SK-N-SH treated with all-trans-retinoic acid at 6 μM for 48 hours (cell line): ENCODE data around the gene JMJD8.

Experiments used
- ATAC-seq: fragments of 200-7000 bp; cut with Tn5 transposase; 3 replicates; pipeline ENCODE4 v1.9.1; 2020; ENCODE audit warnings: mild to moderate bottlenecking, moderate library complexity
- ARNTL ChIP-seq: fragments of 450-650 bp; formaldehyde crosslinking; IDR thresholded peaks from 2 replicates; pipeline ENCODE4 v1.5.0; 2020; ENCODE audit warnings: low read depth, mild to moderate bottlenecking, moderate library complexity, borderline replicate concordance
- BACH2 ChIP-seq: fragments of 250-450 bp; sonication (Bioruptor Pico); IDR thresholded peaks from 2 replicates; pipeline ENCODE4 v1.9.0; 2021; ENCODE audit warnings: mild to moderate bottlenecking, borderline replicate concordance
- ESRRG ChIP-seq: fragments of 250-450 bp; sonication (Bioruptor Pico); IDR thresholded peaks from 2 replicates; pipeline ENCODE4 v1.6.1; 2021; ENCODE audit warnings: mild to moderate bottlenecking
- GLIS3 ChIP-seq: fragments of 250-450 bp; sonication (Bioruptor Pico); IDR thresholded peaks from 2 replicates; pipeline ENCODE4 v1.5.0; 2020; ENCODE audit warnings: mild to moderate bottlenecking, moderate library complexity
- ISL1 ChIP-seq: fragments of 250-450 bp; sonication (Bioruptor Pico); IDR thresholded peaks from 2 replicates; pipeline ENCODE4 v2.1.2; 2022; ENCODE audit warnings: mild to moderate bottlenecking, moderate library complexity
- OSR1 ChIP-seq: fragments of 250-450 bp; sonication (Bioruptor Pico); IDR thresholded peaks from 2 replicates; pipeline ENCODE4 v1.8.0; 2022; ENCODE audit warnings: moderate library complexity, mild to moderate bottlenecking, inconsistent platforms
- PATZ1 ChIP-seq: fragments of 250-450 bp; sonication (Bioruptor Pico); IDR thresholded peaks from 2 replicates; pipeline ENCODE4 v1.8.0; 2020; ENCODE audit warnings: mild to moderate bottlenecking, moderate library complexity, borderline replicate concordance
- PPARA ChIP-seq: fragments of 250-450 bp; sonication (Bioruptor Pico); IDR thresholded peaks from 2 replicates; pipeline ENCODE4 v1.5.0; 2020; ENCODE audit warnings: mild to moderate bottlenecking, borderline replicate concordance
- RARB ChIP-seq: fragments of 250-450 bp; sonication (Bioruptor Pico); IDR thresholded peaks from 2 replicates; pipeline ENCODE4 v1.8.0; 2021; ENCODE audit warnings: mild to moderate bottlenecking, moderate library complexity
- SNAI2 ChIP-seq: fragments of 250-450 bp; sonication (Bioruptor Pico); IDR thresholded peaks from 2 replicates; pipeline ENCODE4 v1.5.0; 2020; ENCODE audit warnings: mild to moderate bottlenecking, moderate library complexity
- TCF4 ChIP-seq: fragments of 250-450 bp; sonication (Bioruptor Pico); IDR thresholded peaks from 2 replicates; pipeline ENCODE4 v1.8.0; 2021; ENCODE audit warnings: mild to moderate bottlenecking, moderate library complexity, borderline replicate concordance
- TOX ChIP-seq: fragments of 250-450 bp; sonication (Bioruptor Pico); IDR thresholded peaks from 2 replicates; pipeline ENCODE4 v1.8.0; 2021; ENCODE audit warnings: mild to moderate bottlenecking, moderate library complexity, borderline replicate concordance
- ZC3H10 ChIP-seq: fragments of 250-450 bp; sonication (Bioruptor Pico); IDR thresholded peaks from 2 replicates; pipeline ENCODE4 v1.5.1; 2021; ENCODE audit warnings: mild to moderate bottlenecking, moderate library complexity
- ZFP3 ChIP-seq: fragments of 250-450 bp; sonication (Bioruptor Pico); IDR thresholded peaks from 2 replicates; pipeline ENCODE4 v1.5.0; 2020; ENCODE audit warnings: mild to moderate bottlenecking, moderate library complexity
- ZFP30 ChIP-seq: fragments of 450-650 bp; formaldehyde crosslinking; IDR thresholded peaks from 2 replicates; pipeline ENCODE4 v1.5.0; 2022; ENCODE audit warnings: mild to moderate bottlenecking, moderate library complexity
- ZNF565 ChIP-seq: fragments of 450-650 bp; formaldehyde crosslinking; conservative IDR thresholded peaks from 2 replicates; pipeline ENCODE4 v1.5.0; 2020; ENCODE audit warnings: low read depth, mild to moderate bottlenecking, moderate library complexity
- ZNF70 ChIP-seq: fragments of 450-650 bp; formaldehyde crosslinking; IDR thresholded peaks from 2 replicates; pipeline ENCODE4 v1.5.0; 2020; ENCODE audit warnings: mild to moderate bottlenecking, moderate library complexity
- ZNF8 ChIP-seq: fragments of 450-650 bp; formaldehyde crosslinking; IDR thresholded peaks from 2 replicates; pipeline ENCODE4 v1.5.0; 2020; ENCODE audit warnings: mild to moderate bottlenecking, moderate library complexity
- TF ChIP-seq, protein P1 (sequence below): fragments of 250-450 bp; sonication (Bioruptor Pico); IDR thresholded peaks from 2 replicates; pipeline ENCODE4 v1.5.0; 2020; ENCODE audit warnings: mild to moderate bottlenecking, moderate library complexity
- TF ChIP-seq, protein P2 (sequence below): fragments of 250-450 bp; sonication (Bioruptor Pico); IDR thresholded peaks from 2 replicates; pipeline ENCODE4 v1.5.1; 2021; ENCODE audit warnings: mild to moderate bottlenecking, moderate library complexity
- TF ChIP-seq, protein P3 (sequence below): fragments of 250-450 bp; sonication (Bioruptor Pico); IDR thresholded peaks from 2 replicates; pipeline ENCODE4 v1.5.1; 2020; ENCODE audit warnings: low read depth, mild to moderate bottlenecking, moderate library complexity
- TF ChIP-seq, protein P4 (sequence below): fragments of 250-450 bp; sonication (Bioruptor Pico); IDR thresholded peaks from 2 replicates; pipeline ENCODE4 v1.8.0; 2021; ENCODE audit warnings: low read depth, mild to moderate bottlenecking, moderate library complexity, borderline replicate concordance

Gene JMJD8

DNA sequence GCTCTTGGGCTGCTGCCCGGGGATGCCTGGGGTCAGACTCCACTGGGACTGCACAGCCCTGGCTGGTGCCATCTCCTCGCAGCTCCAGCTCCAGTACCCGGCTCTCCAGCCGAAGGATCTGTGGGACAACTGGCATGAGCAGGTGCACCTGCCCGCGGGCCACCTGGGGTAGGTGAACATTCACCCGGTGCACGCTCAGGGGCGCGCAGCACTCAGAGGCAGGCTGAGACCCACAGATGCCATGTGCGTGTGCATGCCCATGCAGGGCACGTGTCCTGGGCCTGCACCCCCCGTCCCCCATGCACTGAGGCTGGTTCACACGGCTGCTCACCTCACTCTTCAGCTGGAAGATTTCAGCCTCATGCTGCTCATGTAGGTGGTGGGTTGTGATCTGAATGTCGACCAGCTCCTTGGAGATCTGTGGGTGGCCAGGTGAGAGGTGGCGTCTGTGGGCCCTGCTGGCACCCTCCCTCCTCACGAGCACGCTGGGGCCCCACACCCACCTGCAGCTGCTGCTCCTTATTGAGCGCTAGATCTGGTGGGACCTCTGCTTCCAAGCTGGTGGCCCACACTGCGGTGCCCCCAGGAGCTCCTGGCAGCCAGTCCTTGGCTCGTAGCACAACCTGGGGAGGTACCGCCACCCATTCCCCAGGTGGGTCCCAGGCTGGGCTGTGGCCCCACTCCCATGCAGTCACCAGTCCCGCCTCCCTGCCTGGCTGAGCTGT lies 41.5 kb upstream of the JMJD8 start (continued):
- TF ChIP-seq PATZ1 (CRISPR knock-in tag), result no peak
- TF ChIP-seq ZC3H10 (CRISPR knock-in tag), result no peak
- no peak for TF ChIP-seq ESRRG (CRISPR knock-in tag)

DNA sequence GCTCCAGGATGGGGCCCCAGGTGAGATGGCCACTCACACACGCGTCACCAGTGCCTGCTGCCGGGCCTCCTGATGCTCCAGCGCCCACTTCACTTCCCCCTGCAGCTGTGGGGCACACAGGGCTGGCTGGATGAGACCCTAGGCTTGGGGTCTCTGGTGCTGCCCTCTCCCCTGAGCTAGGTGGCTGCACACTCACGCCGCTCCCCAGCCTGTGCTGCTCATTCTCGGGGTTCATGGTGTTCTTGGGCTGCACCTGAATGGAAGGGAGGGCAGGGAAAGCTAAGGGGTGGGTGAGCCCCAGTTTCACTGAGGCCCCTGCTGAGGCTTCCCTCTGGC lies 40.9 kb upstream of the JMJD8 start:
- TF ChIP-seq SNAI2 (CRISPR knock-in tag) (no peak), OSR1 (CRISPR knock-in tag) (no peak), ZFP30 (CRISPR knock-in tag) (no peak), ZC3H10 (CRISPR knock-in tag) (no peak), ISL1 (CRISPR knock-in tag) (no peak), ZNF565 (CRISPR knock-in tag) (no peak), RARB (CRISPR knock-in tag) (no peak), ZNF8 (no peak), ARNTL (no peak), ZNF70 (CRISPR knock-in tag) (no peak)
- TF ChIP-seq, protein P1, sequence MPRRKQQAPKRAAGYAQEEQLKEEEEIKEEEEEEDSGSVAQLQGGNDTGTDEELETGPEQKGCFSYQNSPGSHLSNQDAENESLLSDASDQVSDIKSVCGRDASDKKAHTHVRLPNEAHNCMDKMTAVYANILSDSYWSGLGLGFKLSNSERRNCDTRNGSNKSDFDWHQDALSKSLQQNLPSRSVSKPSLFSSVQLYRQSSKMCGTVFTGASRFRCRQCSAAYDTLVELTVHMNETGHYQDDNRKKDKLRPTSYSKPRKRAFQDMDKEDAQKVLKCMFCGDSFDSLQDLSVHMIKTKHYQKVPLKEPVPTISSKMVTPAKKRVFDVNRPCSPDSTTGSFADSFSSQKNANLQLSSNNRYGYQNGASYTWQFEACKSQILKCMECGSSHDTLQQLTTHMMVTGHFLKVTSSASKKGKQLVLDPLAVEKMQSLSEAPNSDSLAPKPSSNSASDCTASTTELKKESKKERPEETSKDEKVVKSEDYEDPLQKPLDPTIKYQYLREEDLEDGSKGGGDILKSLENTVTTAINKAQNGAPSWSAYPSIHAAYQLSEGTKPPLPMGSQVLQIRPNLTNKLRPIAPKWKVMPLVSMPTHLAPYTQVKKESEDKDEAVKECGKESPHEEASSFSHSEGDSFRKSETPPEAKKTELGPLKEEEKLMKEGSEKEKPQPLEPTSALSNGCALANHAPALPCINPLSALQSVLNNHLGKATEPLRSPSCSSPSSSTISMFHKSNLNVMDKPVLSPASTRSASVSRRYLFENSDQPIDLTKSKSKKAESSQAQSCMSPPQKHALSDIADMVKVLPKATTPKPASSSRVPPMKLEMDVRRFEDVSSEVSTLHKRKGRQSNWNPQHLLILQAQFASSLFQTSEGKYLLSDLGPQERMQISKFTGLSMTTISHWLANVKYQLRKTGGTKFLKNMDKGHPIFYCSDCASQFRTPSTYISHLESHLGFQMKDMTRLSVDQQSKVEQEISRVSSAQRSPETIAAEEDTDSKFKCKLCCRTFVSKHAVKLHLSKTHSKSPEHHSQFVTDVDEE (CRISPR knock-in tag), result no peak
- TF ChIP-seq, protein P2, sequence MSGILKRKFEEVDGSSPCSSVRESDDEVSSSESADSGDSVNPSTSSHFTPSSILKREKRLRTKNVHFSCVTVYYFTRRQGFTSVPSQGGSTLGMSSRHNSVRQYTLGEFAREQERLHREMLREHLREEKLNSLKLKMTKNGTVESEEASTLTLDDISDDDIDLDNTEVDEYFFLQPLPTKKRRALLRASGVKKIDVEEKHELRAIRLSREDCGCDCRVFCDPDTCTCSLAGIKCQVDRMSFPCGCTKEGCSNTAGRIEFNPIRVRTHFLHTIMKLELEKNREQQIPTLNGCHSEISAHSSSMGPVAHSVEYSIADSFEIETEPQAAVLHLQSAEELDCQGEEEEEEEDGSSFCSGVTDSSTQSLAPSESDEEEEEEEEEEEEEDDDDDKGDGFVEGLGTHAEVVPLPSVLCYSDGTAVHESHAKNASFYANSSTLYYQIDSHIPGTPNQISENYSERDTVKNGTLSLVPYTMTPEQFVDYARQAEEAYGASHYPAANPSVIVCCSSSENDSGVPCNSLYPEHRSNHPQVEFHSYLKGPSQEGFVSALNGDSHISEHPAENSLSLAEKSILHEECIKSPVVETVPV (CRISPR knock-in tag), result no peak
- TF ChIP-seq, protein P3, sequence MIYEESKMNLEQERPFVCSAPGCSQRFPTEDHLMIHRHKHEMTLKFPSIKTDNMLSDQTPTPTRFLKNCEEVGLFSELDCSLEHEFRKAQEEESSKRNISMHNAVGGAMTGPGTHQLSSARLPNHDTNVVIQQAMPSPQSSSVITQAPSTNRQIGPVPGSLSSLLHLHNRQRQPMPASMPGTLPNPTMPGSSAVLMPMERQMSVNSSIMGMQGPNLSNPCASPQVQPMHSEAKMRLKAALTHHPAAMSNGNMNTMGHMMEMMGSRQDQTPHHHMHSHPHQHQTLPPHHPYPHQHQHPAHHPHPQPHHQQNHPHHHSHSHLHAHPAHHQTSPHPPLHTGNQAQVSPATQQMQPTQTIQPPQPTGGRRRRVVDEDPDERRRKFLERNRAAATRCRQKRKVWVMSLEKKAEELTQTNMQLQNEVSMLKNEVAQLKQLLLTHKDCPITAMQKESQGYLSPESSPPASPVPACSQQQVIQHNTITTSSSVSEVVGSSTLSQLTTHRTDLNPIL (CRISPR knock-in tag), result no peak

GRCh38 chr16:724188-725040 lies 40.3 kb upstream of the JMJD8 start:
- TF ChIP-seq ZFP3 (CRISPR knock-in tag), result no peak
- TF ChIP-seq ZNF565 (CRISPR knock-in tag), result no peak
- TF ChIP-seq, protein P1 (CRISPR knock-in tag), result no peak
- TF ChIP-seq, protein P4, sequence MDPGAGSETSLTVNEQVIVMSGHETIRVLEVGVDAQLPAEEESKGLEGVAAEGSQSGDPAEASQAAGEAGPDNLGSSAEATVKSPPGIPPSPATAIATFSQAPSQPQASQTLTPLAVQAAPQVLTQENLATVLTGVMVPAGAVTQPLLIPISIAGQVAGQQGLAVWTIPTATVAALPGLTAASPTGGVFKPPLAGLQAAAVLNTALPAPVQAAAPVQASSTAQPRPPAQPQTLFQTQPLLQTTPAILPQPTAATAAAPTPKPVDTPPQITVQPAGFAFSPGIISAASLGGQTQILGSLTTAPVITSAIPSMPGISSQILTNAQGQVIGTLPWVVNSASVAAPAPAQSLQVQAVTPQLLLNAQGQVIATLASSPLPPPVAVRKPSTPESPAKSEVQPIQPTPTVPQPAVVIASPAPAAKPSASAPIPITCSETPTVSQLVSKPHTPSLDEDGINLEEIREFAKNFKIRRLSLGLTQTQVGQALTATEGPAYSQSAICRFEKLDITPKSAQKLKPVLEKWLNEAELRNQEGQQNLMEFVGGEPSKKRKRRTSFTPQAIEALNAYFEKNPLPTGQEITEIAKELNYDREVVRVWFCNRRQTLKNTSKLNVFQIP (CRISPR knock-in tag), result no peak
- no peak for TF ChIP-seq RARB (CRISPR knock-in tag)
- no peak for TF ChIP-seq TCF4
- TF ChIP-seq ZFP30 (CRISPR knock-in tag), result no peak
- TF ChIP-seq PPARA, result no peak
- no peak for TF ChIP-seq ISL1 (CRISPR knock-in tag)
- no peak for TF ChIP-seq ZNF8
- TF ChIP-seq OSR1 (CRISPR knock-in tag), result no peak
- TF ChIP-seq ZNF70 (CRISPR knock-in tag), result no peak
- no peak for TF ChIP-seq TOX
- TF ChIP-seq, protein P3 (CRISPR knock-in tag), result no peak
- no peak for TF ChIP-seq GLIS3 (CRISPR knock-in tag)
- TF ChIP-seq BACH2 (CRISPR knock-in tag), result no peak
- no peak for ATAC-seq

More for the DNA sequence above, 40.9 kb upstream of the JMJD8 start:
- no peak for ATAC-seq
